Neural cell (in vitro differentiated cells): ENCODE data around the gene HPSE2.

ENCODE experiments used
- POLR2AphosphoS5 ChIP-seq: IDR thresholded peaks from 2 replicates; pipeline ENCODE4 v1.6.1; 2012
- TF ChIP-seq, protein P1 (sequence below): fragments of 450-650 bp; IDR thresholded peaks from 2 replicates; pipeline ENCODE4 v1.5.1; 2014; ENCODE audit warnings: antibody characterized with exemption, mild to moderate bottlenecking, moderate library complexity; ENCODE audit not compliant: poor library complexity, severe bottlenecking

DNA sequence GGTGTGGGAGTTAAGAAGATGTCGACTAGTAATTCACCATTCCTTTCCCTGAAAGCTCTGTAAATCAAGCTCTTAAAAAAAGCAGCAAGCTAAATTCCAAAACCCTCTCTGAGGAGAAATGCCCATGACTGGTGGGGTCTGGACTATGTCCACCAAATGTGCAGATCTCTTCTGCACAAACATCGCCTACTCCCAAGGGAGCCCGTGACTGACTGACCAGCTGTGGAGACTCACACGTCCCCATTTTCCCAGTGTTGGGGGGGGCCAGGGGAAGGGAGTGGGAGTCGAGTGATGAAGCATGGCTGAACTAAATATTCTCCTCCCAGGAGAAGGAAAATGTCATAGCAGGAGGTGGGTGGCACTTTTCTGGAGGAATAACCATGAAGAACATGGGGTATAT, 624.8 kb downstream of the HPSE2 start:
- TF ChIP-seq, protein P1, sequence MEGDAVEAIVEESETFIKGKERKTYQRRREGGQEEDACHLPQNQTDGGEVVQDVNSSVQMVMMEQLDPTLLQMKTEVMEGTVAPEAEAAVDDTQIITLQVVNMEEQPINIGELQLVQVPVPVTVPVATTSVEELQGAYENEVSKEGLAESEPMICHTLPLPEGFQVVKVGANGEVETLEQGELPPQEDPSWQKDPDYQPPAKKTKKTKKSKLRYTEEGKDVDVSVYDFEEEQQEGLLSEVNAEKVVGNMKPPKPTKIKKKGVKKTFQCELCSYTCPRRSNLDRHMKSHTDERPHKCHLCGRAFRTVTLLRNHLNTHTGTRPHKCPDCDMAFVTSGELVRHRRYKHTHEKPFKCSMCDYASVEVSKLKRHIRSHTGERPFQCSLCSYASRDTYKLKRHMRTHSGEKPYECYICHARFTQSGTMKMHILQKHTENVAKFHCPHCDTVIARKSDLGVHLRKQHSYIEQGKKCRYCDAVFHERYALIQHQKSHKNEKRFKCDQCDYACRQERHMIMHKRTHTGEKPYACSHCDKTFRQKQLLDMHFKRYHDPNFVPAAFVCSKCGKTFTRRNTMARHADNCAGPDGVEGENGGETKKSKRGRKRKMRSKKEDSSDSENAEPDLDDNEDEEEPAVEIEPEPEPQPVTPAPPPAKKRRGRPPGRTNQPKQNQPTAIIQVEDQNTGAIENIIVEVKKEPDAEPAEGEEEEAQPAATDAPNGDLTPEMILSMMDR: no peak
- no peak for TF ChIP-seq POLR2AphosphoS5
